Thoracic aorta endothelial cell (primary cell): ENCODE results near the gene CTTNBP2. TPM values are rescaled to one million over a fixed set of nuclear protein-coding genes. Genes with fewer than 3 reads are reported as not detected.

ENCODE experiments used
- total RNA-seq: library from RNA; depleted of rRNA; stranded (reverse); fragments of >200 nt; gene quantifications from 2 replicates; pipeline ENCODE4 v1.2.3, GENCODE V29; 2012

Gene CTTNBP2
- not detected in 2 replicates for total RNA-seq

GRCh38 chr7:117873310-117874190, at the start of gene CTTNBP2:
Gene CTTNBP2 (minus strand): TSS chr7:117873441. CDS start chr7:117873415, 26 bp downstream.

